SK-N-SH (cell line): ENCODE data around the gene SLC24A3. TPM values are rescaled to one million over a fixed set of nuclear protein-coding genes. Genes with fewer than 3 reads are reported as not detected.

Experiments used
- CTCF ChIA-PET: fragments of 300-600, 350-600 bp; formaldehyde crosslinking; extraction: SDS; loops from one replicate; lab custom pipeline; 2021; lab: Yijun Ruan, JAX
- POLR2A ChIA-PET: fragments of 350-600 bp; sonication (Branson Sonifier 250); formaldehyde crosslinking; extraction: SDS; loops from one replicate; lab custom pipeline; 2020; ENCODE audit warnings: antibody characterized with exemption, inconsistent platforms; lab: Yijun Ruan, JAX
- DNase-seq: peaks from one replicate; pipeline ENCODE4 v3.0.0; 2012
- H2AFZ ChIP-seq: fragments of 200-600 bp; sonication (generic); 2 replicates; pipeline ENCODE4 v1.8.1; 2016; ENCODE audit warnings: antibody characterized with exemption, mild to moderate bottlenecking, low read depth
- H3F3A ChIP-seq: fragments of 200-600 bp; sonication (generic); replicated peaks from 2 replicates; pipeline ENCODE3; 2016; ENCODE audit warnings: antibody characterized with exemption, mild to moderate bottlenecking; ENCODE audit not compliant: insufficient read depth
- H3K27ac ChIP-seq, 2 experiments: fragments of 200-500 bp in 1 of 2; fragments of 200-600 bp in 1 of 2; sonication (Bioruptor generic) in 1 of 2; sonication (generic), shearing (Covaris generic) in 1 of 2; 2 replicates each; pipeline versions ENCODE4 v1.5.1 to v1.6.1; 2014 to 2016; ENCODE audit warnings: low read depth in 2 of 2, inconsistent platforms in 1 of 2, low read length in 1 of 2, mild to moderate bottlenecking in 1 of 2, mixed read lengths in 1 of 2
- H3K27me3 ChIP-seq: fragments of 200-600 bp; sonication (generic), shearing (Covaris generic); 2 replicates; pipeline ENCODE4 v1.6.1; 2016; ENCODE audit warnings: mixed run types; ENCODE audit not compliant: insufficient read depth
- H3K36me3 ChIP-seq, 2 experiments: fragments of 200-500 bp in 1 of 2; fragments of 200-600 bp in 1 of 2; sonication (Bioruptor generic) in 1 of 2; sonication (generic) in 1 of 2; replicated peaks in 1 of 2; 2 replicates each; pipeline versions ENCODE3 to v1.5.1; 2014 to 2016; ENCODE audit warnings: low read length in 1 of 2, mild to moderate bottlenecking in 1 of 2; ENCODE audit not compliant: insufficient read depth in 2 of 2, control insufficient read depth in 1 of 2
- H3K4me1 ChIP-seq, 2 experiments: fragments of 200-500 bp in 1 of 2; fragments of 200-600 bp in 1 of 2; sonication (Bioruptor generic) in 1 of 2; sonication (generic), shearing (Covaris generic) in 1 of 2; 2 replicates each; pipeline versions ENCODE4 v1.5.1 to v1.6.1; 2014 to 2016; ENCODE audit warnings: low read depth in 1 of 2, low read length in 1 of 2, mixed run types in 1 of 2; ENCODE audit not compliant: insufficient read depth in 2 of 2, control insufficient read depth in 1 of 2
- H3K4me2 ChIP-seq: fragments of 200-600 bp; sonication (generic), shearing (Covaris generic); 2 replicates; pipeline ENCODE4 v1.6.1; 2017; ENCODE audit warnings: mixed run types
- H3K4me3 ChIP-seq, 2 experiments: fragments of 200-500 bp in 1 of 2; fragments of 200-600 bp in 1 of 2; sonication (Bioruptor generic) in 1 of 2; sonication (generic), shearing (Covaris generic) in 1 of 2; 2 replicates each; pipeline versions ENCODE4 v1.5.1 to v1.8.1; 2014 to 2016; ENCODE audit warnings: low read depth in 2 of 2, inconsistent platforms in 1 of 2, low read length in 1 of 2, mild to moderate bottlenecking in 1 of 2, mixed read lengths in 1 of 2, moderate library complexity in 1 of 2
- H3K79me2 ChIP-seq: fragments of 200-600 bp; sonication (generic); 2 replicates; pipeline ENCODE4 v1.8.1; 2017; ENCODE audit warnings: mild to moderate bottlenecking; ENCODE audit not compliant: insufficient read depth
- H3K9ac ChIP-seq: fragments of 200-600 bp; sonication (generic); 2 replicates; pipeline ENCODE4 v1.6.1; 2017; ENCODE audit warnings: mixed run types
- H3K9me2 ChIP-seq: fragments of 200-600 bp; sonication (generic); 2 replicates; pipeline ENCODE4 v1.6.1; 2017; ENCODE audit warnings: mixed run types
- H3K9me3 ChIP-seq: fragments of 200-600 bp; sonication (generic); 2 replicates; pipeline ENCODE4 v1.6.1; 2017; ENCODE audit warnings: mixed run types, mild to moderate bottlenecking, moderate library complexity
- H4K20me1 ChIP-seq: fragments of 200-600 bp; sonication (generic); 2 replicates; pipeline ENCODE4 v1.6.1; 2017; ENCODE audit warnings: mild to moderate bottlenecking, mixed run types; ENCODE audit not compliant: insufficient read depth
- EP300 ChIP-seq, 2 experiments: IDR thresholded peaks; 2 replicates each; pipeline versions ENCODE4 v1.4.0 to v1.6.1; 2012; ENCODE audit warnings: borderline replicate concordance in 1 of 2, low read depth in 1 of 2, low read length in 1 of 2
- EZH2phosphoT487 ChIP-seq: fragments of 200-600 bp; sonication (generic); IDR thresholded peaks from 2 replicates; pipeline ENCODE4 v1.6.1; 2017; ENCODE audit warnings: low read depth, mixed run types, mild to moderate bottlenecking, antibody characterized with exemption, moderate library complexity, borderline replicate concordance
- FOSL2 ChIP-seq: IDR thresholded peaks from 2 replicates; pipeline ENCODE4 v1.4.0; 2012; ENCODE audit warnings: low read depth, mild to moderate bottlenecking, moderate library complexity, borderline replicate concordance
- FOXM1 ChIP-seq: IDR thresholded peaks from 2 replicates; pipeline ENCODE4 v1.4.0; 2012; ENCODE audit warnings: low read depth, mild to moderate bottlenecking
- GABPA ChIP-seq: IDR thresholded peaks from 2 replicates; pipeline ENCODE4 v1.4.0; 2012; ENCODE audit warnings: low read depth, mild to moderate bottlenecking
- IRF3 ChIP-seq: fragments of 150-350 bp; IDR thresholded peaks from 2 replicates; pipeline ENCODE4 v1.6.1; 2016; ENCODE audit warnings: mild to moderate bottlenecking, low read depth, low read length
- JUND ChIP-seq: IDR thresholded peaks from 2 replicates; pipeline ENCODE4 v1.4.0; 2012
- MEF2A ChIP-seq: IDR thresholded peaks from 2 replicates; pipeline ENCODE4 v1.4.0; 2012; ENCODE audit warnings: low read depth, borderline replicate concordance
- MXI1 ChIP-seq: IDR thresholded peaks from 2 replicates; pipeline ENCODE4 v1.6.1; 2012; ENCODE audit warnings: mild to moderate bottlenecking, low read depth, low read length, improper control_type of control experiment
- NFIC ChIP-seq: IDR thresholded peaks from 2 replicates; pipeline ENCODE4 v1.4.0; 2012; ENCODE audit warnings: borderline replicate concordance
- NRF1 ChIP-seq: IDR thresholded peaks from 2 replicates; pipeline ENCODE4 v1.6.1; 2012; ENCODE audit warnings: low read depth, mild to moderate bottlenecking, low read length
- POLR2AphosphoS5 ChIP-seq: IDR thresholded peaks from 2 replicates; pipeline ENCODE4 v1.6.1; 2012; ENCODE audit warnings: low read depth, low read length
- RXRA ChIP-seq: IDR thresholded peaks from 2 replicates; pipeline ENCODE4 v1.4.0; 2012; ENCODE audit warnings: low read depth, mild to moderate bottlenecking, borderline replicate concordance
- SIN3A ChIP-seq: IDR thresholded peaks from 2 replicates; pipeline ENCODE4 v1.6.1; 2012; ENCODE audit warnings: low read depth, mild to moderate bottlenecking, low read length, moderate library complexity, borderline replicate concordance
- TCF12 ChIP-seq: IDR thresholded peaks from 2 replicates; pipeline ENCODE4 v1.4.0; 2012
- TEAD4 ChIP-seq: IDR thresholded peaks from 2 replicates; pipeline ENCODE4 v1.4.0; 2012; ENCODE audit warnings: mild to moderate bottlenecking, borderline replicate concordance; ENCODE audit not compliant: insufficient read depth
- USF1 ChIP-seq: IDR thresholded peaks from 2 replicates; pipeline ENCODE4 v1.4.0; 2012; ENCODE audit warnings: low read depth, borderline replicate concordance
- WGBS: methylation state at CpG from one replicate; pipeline ENCODE4 v1.1.6; 2017; ENCODE audit warnings: low lambda C conversion rate; 5-methylcytosine and 5-hydroxymethylcytosine counted together
- polyA plus RNA-seq, 3 experiments: library from polyadenylated mRNA; depleted of rRNA; stranded (reverse); fragments of >200 nt; gene quantifications; 2 replicates each; pipeline ENCODE4 v1.2.3, GENCODE V29; 2012

Gene SLC24A3
- polyA plus RNA-seq, 1 of the 3 experiments (the other 2 are of a cell fraction): not detected

- Histone ChIP-seq H3K27ac (no peak overlapping the region), H3K27me3 (no peaks in the 10 kb centered on the region; the same call in 1 of the 2 replicates), H3K9me3 (no peaks in the 10 kb centered on the region), H3K9me2 (no peaks in the 10 kb centered on the region)
- DNase-seq: no peak
- POLR2A ChIA-PET: no interaction called here
- TF ChIP-seq FOXM1: no peak
- TF ChIP-seq TCF12: no peak
- TF ChIP-seq IRF3: no peak
- TF ChIP-seq, all 33 proteins: peak for 0
- WGBS: 14% methylated on average over 4 of the region's 4 CpGs
- H3K36me3 ChIP-seq: no peaks in the 10 kb centered on the region
- CTCF ChIA-PET: no interaction called here
- H3K4me1 ChIP-seq: no peaks in the 10 kb centered on the region; a peak in 1 of 4 replicates
- no peaks in the 10 kb centered on the region for H4K20me1 ChIP-seq
- no peak overlapping the region for H3K9ac ChIP-seq
- H3K4me3 ChIP-seq: no peak overlapping the region
- H3F3A ChIP-seq: no peaks in the 10 kb centered on the region
- no peak overlapping the region for H3K4me2 ChIP-seq
- H2AFZ ChIP-seq: no peak overlapping the region
- H3K79me2 ChIP-seq: no peaks in the 10 kb centered on the region
These were observed 196.5 kb downstream of the SLC24A3 start for GRCh38 chr20:19408971-19409370.

GRCh38 chr20:19411811-19412210 lies 199.4 kb downstream of the SLC24A3 start:
- no peak for TF ChIP-seq MXI1
- TF ChIP-seq RXRA: no peak
- no peak for TF ChIP-seq SIN3A
- no peak for TF ChIP-seq NFIC
- no peak for TF ChIP-seq GABPA
- no peak for TF ChIP-seq JUND
- TF ChIP-seq FOXM1: no peak
- TF ChIP-seq EP300 (IDR thresholded peaks at IDR 0.05; ENCODE audit: borderline replicate concordance in 1 of 2, low read depth in 1 of 2, low read length in 1 of 2): no peak
- TF ChIP-seq POLR2AphosphoS5: no peak
- TF ChIP-seq EZH2phosphoT487: no peak
- TF ChIP-seq USF1: no peak
- no peak for TF ChIP-seq FOSL2
- no peak for TF ChIP-seq TEAD4
- TF ChIP-seq MEF2A: no peak
- TF ChIP-seq NRF1: no peak
- POLR2A ChIA-PET: no interaction called here
- H3K9me3 ChIP-seq: no peaks in the 10 kb centered on the region
- no peak overlapping the region for H3K4me2 ChIP-seq
- no peaks in the 10 kb centered on the region for H3F3A ChIP-seq
- H3K4me3 ChIP-seq: no peak overlapping the region
- H3K9me2 ChIP-seq: no peaks in the 10 kb centered on the region
- CTCF ChIA-PET: no interaction called here
- H3K79me2 ChIP-seq: no peaks in the 10 kb centered on the region
- H3K36me3 ChIP-seq: no peaks in the 10 kb centered on the region
- no peak for DNase-seq
- H3K4me1 ChIP-seq: no peaks in the 10 kb centered on the region; a peak in 1 of 4 replicates
- H3K27me3 ChIP-seq: no peaks in the 10 kb centered on the region
- no peaks in the 10 kb centered on the region for H4K20me1 ChIP-seq
- 15% methylated on average over 3 of the region's 3 CpGs for WGBS
- H3K9ac ChIP-seq: no peak overlapping the region
- no peak overlapping the region for H2AFZ ChIP-seq
- H3K27ac ChIP-seq: no peak overlapping the region
